Vagina (tissue), 2 donors: ENCODE results near the gene RAPGEF3.

Source experiments
- POLR2A ChIP-seq, 2 donors: fragments of 450-650 bp; IDR thresholded peaks; one replicate each; pipeline ENCODE4 v1.6.1; 2017; ENCODE audit warnings: antibody characterized with exemption in 2 of 2, mild to moderate bottlenecking in 2 of 2, moderate library complexity in 2 of 2
- POLR2AphosphoS5 ChIP-seq, 2 donors: sonication (generic); formaldehyde crosslinking; IDR thresholded peaks; one replicate each; pipeline ENCODE4 v1.9.0; 2017; ENCODE audit warnings: antibody characterized with exemption in 2 of 2, mild to moderate bottlenecking in 2 of 2, low read depth in 1 of 2; ENCODE audit not compliant: insufficient read depth in 1 of 2
- TF ChIP-seq, protein P1 (sequence below), 3 experiments: fragments of 450-650 bp in 2 of 3; fragments of 200-600 bp in 1 of 3; sonication (generic) in 1 of 3; IDR thresholded peaks; one replicate each; pipeline ENCODE4 v1.5.1; 2017 to 2019; ENCODE audit warnings: antibody characterized with exemption in 3 of 3, mild to moderate bottlenecking in 2 of 3, moderate library complexity in 2 of 3

DNA sequence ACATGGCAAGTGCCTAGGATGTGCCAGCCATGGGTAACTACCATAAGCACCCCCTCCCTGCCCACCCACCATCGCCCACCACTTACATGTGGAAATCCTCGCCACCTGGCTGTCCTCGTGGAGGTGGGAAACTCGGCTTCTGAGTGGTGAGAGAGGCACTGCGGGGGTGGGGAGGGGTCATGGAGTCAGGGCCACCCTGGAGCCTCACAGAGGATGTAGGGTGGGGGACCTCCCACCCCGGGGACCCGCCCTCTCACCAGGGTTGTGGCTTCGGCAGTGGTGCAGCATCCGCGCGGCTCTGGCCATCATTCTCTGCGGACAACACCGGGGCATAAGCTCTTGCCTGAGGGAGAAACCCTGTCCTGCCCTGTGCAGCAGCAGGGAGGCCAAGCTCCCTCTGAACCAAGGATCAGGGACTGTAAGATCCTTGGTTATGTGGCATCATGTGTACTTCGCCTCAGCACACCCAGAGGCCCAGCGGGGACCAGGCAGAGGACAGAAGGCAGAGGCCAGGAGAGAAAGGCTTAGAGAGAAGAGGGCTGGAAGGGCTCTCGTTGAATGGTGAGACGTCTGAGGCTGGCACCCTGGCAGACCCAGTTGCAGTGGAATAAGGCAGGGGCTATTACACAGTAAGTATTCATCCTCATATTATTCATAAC is 20.6 kb downstream of the RAPGEF3 start:
- TF ChIP-seq, protein P1, sequence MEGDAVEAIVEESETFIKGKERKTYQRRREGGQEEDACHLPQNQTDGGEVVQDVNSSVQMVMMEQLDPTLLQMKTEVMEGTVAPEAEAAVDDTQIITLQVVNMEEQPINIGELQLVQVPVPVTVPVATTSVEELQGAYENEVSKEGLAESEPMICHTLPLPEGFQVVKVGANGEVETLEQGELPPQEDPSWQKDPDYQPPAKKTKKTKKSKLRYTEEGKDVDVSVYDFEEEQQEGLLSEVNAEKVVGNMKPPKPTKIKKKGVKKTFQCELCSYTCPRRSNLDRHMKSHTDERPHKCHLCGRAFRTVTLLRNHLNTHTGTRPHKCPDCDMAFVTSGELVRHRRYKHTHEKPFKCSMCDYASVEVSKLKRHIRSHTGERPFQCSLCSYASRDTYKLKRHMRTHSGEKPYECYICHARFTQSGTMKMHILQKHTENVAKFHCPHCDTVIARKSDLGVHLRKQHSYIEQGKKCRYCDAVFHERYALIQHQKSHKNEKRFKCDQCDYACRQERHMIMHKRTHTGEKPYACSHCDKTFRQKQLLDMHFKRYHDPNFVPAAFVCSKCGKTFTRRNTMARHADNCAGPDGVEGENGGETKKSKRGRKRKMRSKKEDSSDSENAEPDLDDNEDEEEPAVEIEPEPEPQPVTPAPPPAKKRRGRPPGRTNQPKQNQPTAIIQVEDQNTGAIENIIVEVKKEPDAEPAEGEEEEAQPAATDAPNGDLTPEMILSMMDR (IDR thresholded peaks at IDR 0.05), result no peak
- no peak for TF ChIP-seq POLR2AphosphoS5 (IDR thresholded peaks at IDR 0.05; ENCODE audit: insufficient read depth in 1 of 2, low read depth in 1 of 2)
- no peak for TF ChIP-seq POLR2A (IDR thresholded peaks at IDR 0.05)
